ENCODE measurements around the gene DPF3. TPM values are rescaled to one million over a fixed set of nuclear protein-coding genes. Genes with fewer than 3 reads are reported as not detected.

DPF3 gene
- total RNA-seq, 1 donor from 2014 or later: 3.0 TPM

- H3K27ac Mint-ChIP-seq (ENCODE audit: unreplicated experiment): no peak overlapping the region
- H3K27me3 Mint-ChIP-seq (ENCODE audit: unreplicated experiment): peaks cover 14% of the 10 kb centered on the region
- peak overlapping the region; percentile 92 for H3K4me3 Mint-ChIP-seq (ENCODE audit: unreplicated experiment)
- peaks cover 5% of the 10 kb centered on the region for H3K36me3 Mint-ChIP-seq (ENCODE audit: low read depth, unreplicated experiment)
- no peak for TF ChIP-seq CTCF (IDR thresholded peaks at IDR 0.05; ENCODE audit: unreplicated experiment)
- H3K9me3 Mint-ChIP-seq (ENCODE audit: unreplicated experiment): no peaks in the 10 kb centered on the region
- H3K4me1 Mint-ChIP-seq (ENCODE audit: unreplicated experiment): peaks cover 23% of the 10 kb centered on the region
- peak; percentile 46 for DNase-seq (ENCODE audit: low spot score)
Observed at GRCh38 chr14:72892103-72892878, 1.6 kb downstream of the DPF3 start.

GRCh38 chr14:72891666-72892102 lies 2.2 kb downstream of the DPF3 start:
- DNase-seq (ENCODE audit: low spot score): no peak
- H3K4me3 Mint-ChIP-seq (ENCODE audit: unreplicated experiment): peak overlapping the region; percentile 92
- no peak overlapping the region for H3K27ac Mint-ChIP-seq (ENCODE audit: unreplicated experiment)
- H3K27me3 Mint-ChIP-seq (ENCODE audit: unreplicated experiment): peaks cover 14% of the 10 kb centered on the region
- no peaks in the 10 kb centered on the region for H3K9me3 Mint-ChIP-seq (ENCODE audit: unreplicated experiment)
- peaks cover 23% of the 10 kb centered on the region for H3K4me1 Mint-ChIP-seq (ENCODE audit: unreplicated experiment)
- H3K36me3 Mint-ChIP-seq (ENCODE audit: low read depth, unreplicated experiment): peaks cover 5% of the 10 kb centered on the region
- no peak for TF ChIP-seq CTCF (IDR thresholded peaks at IDR 0.05; ENCODE audit: unreplicated experiment)

GRCh38 chr14:72889366-72889765 lies 4.5 kb downstream of the DPF3 start:
- Mint-ChIP-seq H3K9me3 (ENCODE audit: unreplicated experiment) (no peaks in the 10 kb centered on the region), H3K27ac (ENCODE audit: unreplicated experiment) (no peak overlapping the region), H3K4me3 (ENCODE audit: unreplicated experiment) (no peak overlapping the region), H3K36me3 (ENCODE audit: low read depth, unreplicated experiment) (peaks cover 11% of the 10 kb centered on the region), H3K27me3 (ENCODE audit: unreplicated experiment) (peaks cover 11% of the 10 kb centered on the region), H3K4me1 (ENCODE audit: unreplicated experiment) (peaks cover 23% of the 10 kb centered on the region)
- DNase-seq (ENCODE audit: low spot score): no peak
- no peak for TF ChIP-seq CTCF (IDR thresholded peaks at IDR 0.05; ENCODE audit: unreplicated experiment)

- no peak for DNase-seq (ENCODE audit: low spot score)
- no peak for TF ChIP-seq CTCF (IDR thresholded peaks at IDR 0.05; ENCODE audit: unreplicated experiment)
- Mint-ChIP-seq H3K9me3 (ENCODE audit: unreplicated experiment) (no peaks in the 10 kb centered on the region), H3K27ac (ENCODE audit: unreplicated experiment) (no peak overlapping the region), H3K27me3 (ENCODE audit: unreplicated experiment) (peaks cover 11% of the 10 kb centered on the region), H3K4me3 (ENCODE audit: unreplicated experiment) (no peak overlapping the region), H3K4me1 (ENCODE audit: unreplicated experiment) (peaks cover 21% of the 10 kb centered on the region), H3K36me3 (ENCODE audit: low read depth, unreplicated experiment) (peaks cover 7% of the 10 kb centered on the region)
Observed at GRCh38 chr14:72888636-72889201, 5.2 kb downstream of the DPF3 start.

GRCh38 chr14:72888192-72888591 lies 5.7 kb downstream of the DPF3 start:
- Mint-ChIP-seq H3K4me3 (ENCODE audit: unreplicated experiment) (no peak overlapping the region), H3K4me1 (ENCODE audit: unreplicated experiment) (peaks cover 23% of the 10 kb centered on the region), H3K27ac (ENCODE audit: unreplicated experiment) (no peak overlapping the region), H3K27me3 (ENCODE audit: unreplicated experiment) (peaks cover 11% of the 10 kb centered on the region), H3K9me3 (ENCODE audit: unreplicated experiment) (no peaks in the 10 kb centered on the region), H3K36me3 (ENCODE audit: low read depth, unreplicated experiment) (peaks cover 6% of the 10 kb centered on the region)
- no peak for TF ChIP-seq CTCF (IDR thresholded peaks at IDR 0.05; ENCODE audit: unreplicated experiment)
- DNase-seq (ENCODE audit: low spot score): no peak

All from endothelial cell (in vitro differentiated cells).